ENCODE data around the gene SDSL.

Gene SDSL

GRCh38 chr12:113452458-113452857, 30.3 kb downstream of the SDSL start:
- DNase-seq: no peak

DNA sequence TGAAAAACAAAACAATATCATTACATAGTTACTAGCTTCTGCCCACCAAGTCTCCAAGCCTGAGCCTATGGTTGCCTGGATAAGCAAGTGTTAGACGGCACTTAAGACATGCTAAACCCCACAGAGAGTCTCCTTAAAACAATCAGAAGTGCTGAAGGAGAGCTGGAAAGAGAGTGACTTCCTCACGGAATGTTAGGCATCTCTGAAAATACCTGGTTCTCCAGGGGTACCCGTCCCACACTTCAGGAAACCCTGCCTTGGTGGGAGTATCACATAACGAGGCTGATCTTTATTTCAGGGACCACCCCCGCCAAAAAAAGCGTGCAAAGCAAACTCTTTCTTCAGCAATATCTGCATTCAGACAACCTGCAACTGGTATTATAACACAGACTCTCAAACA, 31.1 kb downstream of the SDSL start:
- DNase-seq: no peak

- DNase-seq: no peak
These were observed 34.0 kb downstream of the SDSL start for GRCh38 chr12:113456199-113456598.

DNA sequence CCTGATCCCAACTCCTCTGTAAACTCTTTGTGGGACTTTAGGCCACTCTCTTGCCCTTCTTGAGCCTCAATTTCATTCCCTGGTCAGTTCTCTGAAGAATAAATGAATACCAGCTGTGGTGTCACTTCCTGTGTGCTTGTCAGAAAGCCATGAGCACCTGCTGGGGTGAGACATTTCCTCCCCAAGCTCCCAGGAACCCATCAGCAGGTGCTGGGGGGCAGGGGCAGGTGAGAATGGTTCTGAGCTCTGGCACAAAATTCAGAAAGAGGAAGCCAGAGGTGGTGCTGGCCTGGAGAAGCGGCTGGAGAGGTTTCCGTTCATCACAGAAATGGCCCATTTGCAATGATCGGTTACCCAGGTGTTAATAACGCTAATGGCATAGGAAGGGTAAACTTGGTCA, 34.6 kb downstream of the SDSL start:
- DNase-seq: no peak

DNA sequence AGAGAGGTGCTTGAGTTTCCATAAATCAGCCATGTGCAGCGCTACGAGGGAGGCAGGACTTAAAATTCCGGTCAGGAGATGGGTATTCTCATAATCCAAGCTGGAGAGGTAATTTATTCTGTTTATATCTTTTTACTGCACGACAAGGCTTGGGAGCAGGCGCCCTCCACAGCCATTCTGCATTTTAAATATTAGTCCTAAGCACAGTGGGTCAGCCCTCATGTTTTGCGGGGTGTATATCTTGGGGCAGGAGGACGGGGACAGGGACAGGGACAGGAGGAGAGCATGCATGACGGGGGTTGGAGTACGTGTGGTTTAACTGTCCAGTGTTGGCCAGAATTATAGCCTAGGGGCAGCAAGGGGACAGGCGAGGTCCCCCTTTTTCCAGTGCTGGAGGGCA, 35.0 kb downstream of the SDSL start:
- no peak for DNase-seq

DNA sequence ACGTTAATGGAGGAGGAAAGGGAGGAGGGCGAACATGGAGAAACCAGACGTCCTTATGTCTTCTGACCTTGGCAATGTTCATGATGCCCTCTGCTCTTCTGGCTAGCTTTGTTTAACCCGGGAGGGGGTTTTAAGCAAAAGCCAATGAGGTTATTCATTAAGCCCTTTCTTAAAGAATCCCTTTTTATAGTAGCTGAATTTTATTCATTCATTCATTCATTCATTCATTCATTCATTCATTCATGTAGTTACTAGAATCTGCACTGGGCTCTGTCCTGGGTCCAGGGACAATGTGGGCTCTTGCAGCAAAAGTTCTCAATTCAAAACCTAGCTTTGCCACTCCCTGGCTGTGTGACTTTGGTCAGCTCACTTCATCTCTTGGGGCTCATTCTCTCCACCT, 35.5 kb downstream of the SDSL start:
- DNase-seq: no peak

DNA sequence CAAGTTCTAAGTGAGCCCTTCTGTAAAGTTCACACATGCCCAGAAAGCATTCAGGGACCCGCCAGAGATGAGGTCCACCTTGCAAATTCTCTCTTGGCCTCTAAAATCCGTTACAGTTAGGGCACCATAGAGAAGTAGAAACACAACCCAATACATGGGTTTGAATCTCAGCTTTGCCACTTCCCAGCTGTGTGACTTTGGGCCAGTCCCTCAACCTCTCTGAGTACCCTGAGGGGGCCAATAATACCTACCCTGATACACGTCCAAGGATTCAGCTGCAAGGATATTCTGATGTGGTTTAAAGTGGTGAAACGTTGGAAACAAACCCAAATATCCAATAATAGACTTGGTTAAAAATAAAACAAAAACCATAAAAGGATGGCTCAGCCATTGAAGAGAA, 37.8 kb downstream of the SDSL start:
- no peak for DNase-seq

DNA sequence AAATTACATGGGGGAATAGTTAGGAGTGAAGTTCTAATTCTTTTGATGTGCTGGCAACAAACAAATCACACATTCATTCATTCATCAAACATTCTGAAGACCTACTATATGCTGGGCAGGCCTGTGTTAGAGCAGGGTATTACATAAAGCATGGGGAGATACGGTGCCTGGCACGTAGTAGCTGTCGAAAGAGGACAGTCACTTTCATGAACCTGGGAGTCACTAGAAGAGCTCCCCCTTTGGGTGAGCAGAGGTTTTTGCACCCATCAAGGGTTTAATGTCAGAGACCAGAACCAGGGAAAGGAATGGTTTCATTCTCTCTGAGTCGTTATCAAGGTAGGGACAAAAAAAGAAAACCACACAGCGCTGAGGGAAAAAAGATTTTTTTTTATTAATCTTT, 39.5 kb downstream of the SDSL start:
- no peak for DNase-seq

- peak in 1 of 2 experiments; percentile 29 for DNase-seq
These were observed 40.1 kb downstream of the SDSL start for GRCh38 chr12:113462117-113462774.

DNA sequence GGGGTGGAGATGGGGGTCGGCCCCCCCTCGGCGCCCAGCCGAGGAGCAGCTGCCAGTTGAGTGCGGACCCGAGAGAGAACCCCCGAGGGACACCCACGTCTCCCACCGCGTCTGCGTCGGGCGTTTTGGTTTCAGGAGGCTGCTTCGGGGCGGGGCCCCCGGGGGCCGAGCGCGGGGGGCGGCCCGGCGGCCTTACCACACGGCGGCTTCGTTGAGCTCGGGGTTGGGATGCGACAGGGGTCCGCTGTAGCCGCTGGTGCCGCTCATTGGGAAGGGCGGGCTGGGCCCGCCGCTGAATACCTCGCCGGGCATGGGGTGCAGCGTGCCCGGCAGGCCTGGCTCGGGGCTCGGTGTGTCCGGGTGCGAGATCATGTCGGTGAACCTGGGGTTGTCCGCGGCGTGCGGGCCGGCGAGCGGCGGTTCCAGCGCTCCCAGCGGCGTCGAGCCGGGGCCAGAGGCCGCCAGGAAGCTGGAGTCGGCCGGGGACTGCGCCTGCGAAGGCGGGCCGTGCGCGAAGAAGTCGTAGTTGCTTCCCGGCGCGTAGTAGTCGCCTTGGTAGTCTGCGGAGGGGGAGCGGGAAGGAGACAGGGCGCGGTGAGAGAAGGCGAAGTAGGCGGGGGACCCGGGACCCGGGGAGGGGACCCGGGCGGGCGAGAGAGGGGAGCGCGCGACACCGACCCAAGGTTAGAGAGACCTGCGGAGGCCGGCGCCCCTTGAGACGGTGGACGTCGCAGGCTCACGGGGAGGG, 41.0 kb downstream of the SDSL start:
- no peak for DNase-seq

- no peak for DNase-seq
These were observed 41.7 kb downstream of the SDSL start for GRCh38 chr12:113463746-113464451.

- no peak for DNase-seq
These were observed 42.2 kb downstream of the SDSL start for GRCh38 chr12:113464452-113464775.

- DNase-seq: no peak
These were observed 42.9 kb downstream of the SDSL start for GRCh38 chr12:113464852-113465719.

DNA sequence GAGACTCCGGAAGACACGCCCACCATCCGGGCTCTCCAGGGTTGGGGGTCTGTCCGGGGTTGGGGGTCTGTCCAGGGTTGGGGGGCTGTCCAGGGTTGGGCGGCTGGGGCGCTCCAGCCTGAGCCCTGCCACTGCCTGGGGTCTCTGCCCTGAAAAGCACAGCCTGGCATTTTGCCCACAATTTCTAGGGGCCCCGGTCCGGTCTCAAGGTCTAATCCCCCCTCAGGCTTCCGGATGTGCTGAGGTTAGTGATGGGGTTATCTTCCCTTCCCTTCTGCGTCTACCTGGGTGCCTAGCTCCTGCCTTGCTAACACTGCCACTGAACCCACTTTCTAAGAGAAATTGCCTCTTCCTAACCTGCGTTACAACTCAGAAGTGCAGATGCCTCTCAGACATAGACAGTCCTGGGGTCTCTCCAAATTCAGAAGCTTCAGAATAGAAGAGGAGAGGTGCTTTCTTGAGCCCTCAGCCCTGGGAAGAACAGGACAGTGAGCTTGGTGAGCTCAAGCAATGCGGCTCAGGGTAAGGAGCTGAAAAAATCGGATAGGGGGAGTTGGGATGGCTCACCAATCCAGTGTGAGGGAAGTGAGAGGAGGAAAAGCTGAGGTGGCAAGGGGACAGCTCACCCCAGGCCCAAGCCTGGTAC, 43.8 kb downstream of the SDSL start:
- DNase-seq: no peak

DNA sequence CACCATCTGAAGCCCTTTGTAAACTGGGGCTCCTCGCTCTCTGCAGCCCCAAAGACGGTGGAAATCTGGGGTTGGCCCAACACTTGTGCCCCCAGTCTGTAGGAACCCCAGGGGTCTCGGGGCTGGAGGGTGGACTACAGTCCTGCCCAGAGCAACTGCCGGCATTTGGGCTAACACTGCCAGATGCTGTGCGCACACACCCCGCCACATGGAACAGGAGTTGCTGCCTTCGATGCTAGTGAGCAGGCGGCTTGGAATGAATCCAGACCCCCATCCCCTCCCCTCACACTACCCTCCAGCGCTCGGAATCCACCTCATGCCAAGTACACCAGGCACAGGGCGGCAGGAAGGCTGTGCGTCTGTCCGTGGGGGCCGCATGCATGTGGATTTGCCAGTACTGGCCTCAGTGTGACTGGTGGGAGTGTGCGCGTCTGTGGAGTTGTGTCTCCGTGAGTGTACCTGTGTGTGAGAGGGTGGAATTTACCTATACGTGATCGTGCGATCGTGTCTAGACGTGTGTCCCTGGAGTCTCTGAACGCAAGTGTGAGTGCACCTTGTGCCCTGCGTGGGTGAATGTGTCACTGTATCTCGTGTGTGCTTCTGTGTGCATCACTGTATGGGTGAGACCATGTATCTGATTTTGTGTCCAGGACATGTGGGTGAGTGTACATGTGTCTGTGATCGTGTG, 44.4 kb downstream of the SDSL start:
- no peak for DNase-seq

DNA sequence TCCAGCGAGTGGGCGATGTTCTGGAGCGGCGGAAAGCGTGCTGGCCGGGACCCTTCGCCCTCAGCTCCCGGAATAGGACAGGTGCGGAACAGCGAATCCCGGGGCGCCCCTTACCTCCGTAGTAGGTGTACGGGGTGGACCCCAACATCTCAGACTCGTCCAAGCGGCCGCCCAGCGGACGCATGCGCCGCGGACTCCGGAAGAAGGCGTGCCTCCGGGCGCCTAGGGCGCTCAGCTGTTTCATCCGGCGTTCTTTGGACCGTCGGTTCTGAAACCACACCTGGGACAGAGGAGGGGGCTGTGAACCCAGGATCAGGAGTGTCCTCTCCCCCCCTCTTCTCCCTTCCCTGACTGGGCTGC, 44.9 kb downstream of the SDSL start:
- no peak for DNase-seq

DNA sequence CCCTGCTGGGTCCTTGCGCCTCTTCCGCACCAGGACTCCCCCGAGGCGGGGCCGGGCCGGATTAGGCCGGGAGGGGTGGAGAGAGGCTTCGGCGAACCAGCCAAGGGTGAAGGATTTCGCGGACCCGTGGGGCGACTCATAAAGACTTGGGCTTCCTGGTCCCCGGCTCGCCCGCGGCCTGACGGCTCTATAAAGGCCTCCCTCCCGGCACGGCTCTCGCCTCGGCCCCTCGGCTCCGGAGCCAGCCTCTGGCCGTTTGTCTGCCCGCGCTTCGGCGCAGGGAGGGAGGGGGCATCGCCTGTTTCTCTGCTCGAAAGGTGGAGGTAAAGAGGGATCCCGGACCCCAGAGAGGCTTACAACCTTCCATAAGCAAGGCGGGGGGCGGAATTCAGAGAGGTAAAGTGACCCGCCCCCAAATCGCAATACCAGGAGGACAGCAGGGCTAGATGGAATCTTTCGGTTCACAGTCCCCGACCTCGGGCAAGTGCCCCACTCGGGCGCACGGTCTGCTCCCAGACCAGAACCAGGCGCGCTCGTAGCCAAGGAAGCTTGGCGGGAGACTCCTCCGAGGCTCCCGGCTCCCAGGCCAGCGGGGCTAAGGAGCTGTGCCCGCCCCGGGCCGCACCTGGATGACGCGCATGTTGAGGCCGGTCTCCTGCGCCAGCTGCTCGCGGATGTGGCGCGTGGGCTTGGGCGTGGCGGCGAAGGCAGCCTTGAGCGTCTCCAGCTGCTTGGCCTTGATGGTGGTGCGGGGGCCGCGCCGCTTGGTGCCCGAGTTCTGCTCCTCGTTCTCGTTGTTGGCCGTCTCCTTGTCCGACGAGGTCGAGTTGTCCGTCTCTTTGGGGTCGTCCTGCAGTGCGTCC, 45.6 kb downstream of the SDSL start:
- DNase-seq: no peak

DNA sequence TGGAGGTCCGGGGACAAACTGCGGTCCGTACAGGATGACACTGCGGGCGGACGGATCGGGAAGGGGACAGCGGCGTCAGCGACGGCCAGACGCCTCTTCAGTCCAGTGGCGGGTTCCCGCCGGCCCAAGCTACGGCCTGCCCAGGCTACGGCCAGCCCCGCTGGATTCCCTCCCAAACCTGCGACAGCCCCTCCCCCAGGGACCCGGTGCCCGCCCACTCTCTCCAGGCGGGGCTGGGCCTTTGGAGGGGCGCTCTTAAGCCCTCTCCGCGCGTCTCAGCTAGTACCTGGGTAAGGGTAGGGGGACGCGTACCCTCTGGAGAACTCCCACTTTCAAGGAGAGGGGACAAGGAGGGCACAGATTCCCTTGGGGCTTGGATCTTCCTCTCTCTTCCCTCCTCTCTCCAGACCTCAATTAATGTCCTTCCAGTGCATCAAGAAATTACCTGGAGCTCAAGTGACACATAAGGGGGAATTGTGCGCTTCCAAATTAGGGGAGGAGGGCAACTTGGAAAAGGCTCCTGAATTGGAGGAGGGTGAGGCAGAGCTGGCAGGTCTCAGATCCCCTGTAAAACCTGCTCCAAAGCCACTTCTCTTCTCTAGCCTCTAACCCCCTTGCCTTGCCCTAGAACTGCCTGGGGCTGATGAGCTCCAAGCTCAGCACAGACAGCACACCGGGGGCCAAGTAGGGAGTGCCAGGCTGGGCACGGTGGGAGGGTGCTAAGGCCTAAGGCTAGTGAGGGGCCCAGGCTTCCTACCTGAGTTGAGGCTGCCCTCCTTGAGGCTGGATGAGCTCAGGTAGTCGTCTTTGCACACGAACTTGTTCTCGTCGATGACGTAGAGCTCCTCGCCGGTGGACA, 46.4 kb downstream of the SDSL start:
- DNase-seq: no peak

DNA sequence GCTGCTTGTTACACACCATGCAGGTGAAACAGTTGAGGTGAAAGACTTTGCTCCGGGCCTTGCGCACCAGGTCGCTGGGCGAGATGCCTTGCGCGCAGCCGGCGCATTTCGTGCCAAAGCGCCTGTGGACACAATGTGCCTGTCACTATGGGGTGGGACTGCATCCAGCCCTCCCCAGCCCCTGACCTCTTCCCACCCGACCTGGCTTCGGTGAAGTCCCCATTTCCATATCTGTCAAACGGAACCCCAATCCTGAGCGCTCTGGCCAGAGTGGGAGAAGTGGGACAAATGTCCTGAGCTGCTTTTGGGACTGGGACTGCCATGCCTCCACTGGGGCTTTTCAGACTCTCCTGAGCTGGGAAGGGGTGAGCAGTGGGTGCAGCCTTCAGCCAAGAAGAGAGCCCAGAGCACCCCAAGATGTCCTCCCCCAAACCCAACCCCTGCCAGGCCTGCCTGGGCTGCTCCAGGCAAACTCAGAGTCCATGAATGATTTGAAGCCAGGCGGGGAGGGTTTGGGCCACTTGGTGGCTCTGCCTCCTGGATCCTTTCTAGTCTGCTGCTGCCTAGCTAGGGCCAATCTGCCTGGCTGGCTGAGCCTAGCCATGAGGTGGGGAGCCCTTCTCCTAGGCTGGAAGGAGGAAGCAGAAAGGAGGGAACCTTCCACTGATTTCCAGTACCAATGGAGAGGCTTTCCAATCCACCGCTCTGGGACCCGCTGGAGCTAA, 47.2 kb downstream of the SDSL start:
- no peak for DNase-seq
